CD4-positive, alpha-beta T cell (primary cell): ENCODE data around the gene PM20D1. TPM values are rescaled to one million over a fixed set of nuclear protein-coding genes. Genes with fewer than 3 reads are reported as not detected.

Source experiments
- ATAC-seq: fragments of 200-7000 bp; cut with Tn5 transposase; one replicate; pipeline ENCODE4 v1.10.0; 2022; ENCODE audit warnings: mild to moderate bottlenecking; ENCODE audit not compliant: poor library complexity
- CTCF ChIA-PET: fragments of 350-600 bp; sonication (Branson Sonifier 250); formaldehyde crosslinking; loops from one replicate; lab custom pipeline; 2021; ENCODE audit warnings: antibody characterized with exemption, inconsistent platforms; lab: Charles Lee
- POLR2A ChIA-PET: fragments of 350-600 bp; sonication (Branson Sonifier 250); formaldehyde crosslinking; loops from one replicate; lab custom pipeline; 2021; ENCODE audit warnings: antibody characterized with exemption, inconsistent platforms; lab: Charles Lee
- DNase-seq, 14 experiments: peaks; one replicate each; pipeline ENCODE4 v3.0.0-alpha.2; 2013 to 2020; ENCODE audit warnings: mixed read lengths in 2 of 14
- H3K27ac ChIP-seq, 2 donors: one replicate each; pipeline versions ENCODE4 v1.5.1 to v1.7.0; 2013; ENCODE audit warnings: low read length in 2 of 2, low read depth in 1 of 2, mild to moderate bottlenecking in 1 of 2
- H3K27me3 ChIP-seq, 2 experiments: 1 replicate in 1 of 2; 2 replicates in 1 of 2; pipeline versions ENCODE4 v1.6.1 to v1.7.0; 2013; ENCODE audit warnings: low read length in 2 of 2, control low read depth in 1 of 2, mild to moderate bottlenecking in 1 of 2, moderate library complexity in 1 of 2; ENCODE audit not compliant: insufficient read depth in 2 of 2, control insufficient read depth in 1 of 2
- H3K36me3 ChIP-seq: one replicate; pipeline ENCODE4 v1.6.1; 2013; ENCODE audit warnings: low read length, control low read depth; ENCODE audit not compliant: insufficient read depth
- H3K4me1 ChIP-seq: one replicate; pipeline ENCODE4 v1.6.1; 2013; ENCODE audit warnings: low read length, control low read depth; ENCODE audit not compliant: insufficient read depth
- H3K4me3 ChIP-seq: one replicate; pipeline ENCODE4 v1.5.1; 2013; ENCODE audit warnings: mild to moderate bottlenecking, low read length, moderate library complexity
- H3K9me3 ChIP-seq, 2 experiments: 1 replicate in 1 of 2; 2 replicates in 1 of 2; pipeline versions ENCODE4 v1.6.1 to v1.7.0; 2013; ENCODE audit warnings: low read length in 2 of 2, mild to moderate bottlenecking in 2 of 2, control low read depth in 1 of 2, moderate library complexity in 1 of 2; ENCODE audit not compliant: control insufficient read depth in 1 of 2, insufficient read depth in 1 of 2
- H3K27ac Mint-ChIP-seq: one replicate; pipeline ENCODE4 v1.8.0; 2020; ENCODE audit warnings: mixed read lengths
- H3K27me3 Mint-ChIP-seq: one replicate; pipeline ENCODE4 v1.8.0; 2021; ENCODE audit warnings: mixed read lengths
- H3K36me3 Mint-ChIP-seq: one replicate; pipeline ENCODE4 v1.8.0; 2021; ENCODE audit warnings: low read depth, mixed read lengths
- H3K4me1 Mint-ChIP-seq: one replicate; pipeline ENCODE4 v1.8.0; 2021; ENCODE audit warnings: low read depth, mixed read lengths
- H3K4me3 Mint-ChIP-seq: one replicate; pipeline ENCODE4 v1.8.0; 2020; ENCODE audit warnings: mild to moderate bottlenecking, mixed read lengths
- H3K9me3 Mint-ChIP-seq: one replicate; pipeline ENCODE4 v1.8.0; 2020; ENCODE audit warnings: mixed read lengths
- intact Hi-C, 2 experiments: fragments of 100-400 bp; cut with DNase I in 1 of 2; cut with micrococcal nuclease in 1 of 2; formaldehyde crosslinking; loops; one replicate each; pipeline versions ENCODE4 v1.15.1 to v1.9.0; 2023 to 2025; cut with DNase I, micrococcal nuclease
- total RNA-seq, 174 experiments: library from RNA in 2 of 174; stranded (reverse) in 2 of 174; gene quantifications; one replicate each; pipeline ENCODE4 v1.2.3 and lab custom pipeline; 2021 to 2026
- TF ChIP-seq, protein P1 (sequence below): fragments of 200-600 bp; IDR thresholded peaks from one replicate; pipeline ENCODE4 v1.8.0; 2022; ENCODE audit warnings: antibody characterized with exemption, mild to moderate bottlenecking

Gene PM20D1
- total RNA-seq, 2 experiments from 2014 or later, result 1.2 to 1.4 TPM

DNA sequence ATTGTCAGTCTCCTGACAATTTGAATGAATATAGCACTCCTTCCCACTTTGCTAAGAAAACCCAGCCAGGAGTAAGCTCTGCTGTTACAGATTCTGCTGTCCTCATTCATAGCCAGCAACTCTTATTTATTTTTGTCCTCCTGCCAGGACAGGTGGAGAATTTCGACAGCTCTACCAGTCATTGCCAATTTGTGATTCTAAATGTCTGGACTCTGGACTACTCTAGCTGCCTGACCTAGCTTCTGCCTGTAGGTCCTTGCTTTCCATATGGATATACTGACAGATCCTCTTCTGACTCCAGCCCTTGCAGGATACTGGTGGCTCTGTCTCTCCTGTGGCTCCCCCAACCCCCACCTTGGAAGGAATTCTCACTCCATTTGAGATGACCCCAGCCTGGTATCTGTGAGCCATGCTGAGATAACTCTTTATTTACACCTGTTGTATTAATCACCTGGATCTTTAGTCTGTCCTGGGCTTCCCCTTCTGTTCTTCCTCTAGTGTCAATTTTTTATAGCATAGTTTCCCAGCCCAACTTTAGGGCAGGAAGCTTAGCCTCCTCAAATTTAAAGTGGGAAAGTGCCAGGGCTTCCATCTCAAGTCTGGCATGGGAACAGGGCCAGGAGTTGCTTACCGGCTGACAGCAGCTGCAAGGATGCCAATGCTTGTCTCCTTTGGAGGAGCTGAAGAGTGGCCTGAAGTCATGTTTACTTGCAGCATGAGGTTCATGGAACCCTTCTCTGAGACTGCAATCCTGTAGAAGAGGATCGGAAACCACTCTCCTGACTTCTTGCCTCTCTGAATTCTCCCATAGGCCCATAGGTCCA is 6.7 kb downstream of the PM20D1 start:
- DNase-seq, result no peak
- H3K36me3 ChIP-seq, result peaks cover 5% of the 10 kb centered on the region
- no peaks in the 10 kb centered on the region for H3K27me3 ChIP-seq
- no peak overlapping the region for H3K4me3 ChIP-seq
- TF ChIP-seq, protein P1, sequence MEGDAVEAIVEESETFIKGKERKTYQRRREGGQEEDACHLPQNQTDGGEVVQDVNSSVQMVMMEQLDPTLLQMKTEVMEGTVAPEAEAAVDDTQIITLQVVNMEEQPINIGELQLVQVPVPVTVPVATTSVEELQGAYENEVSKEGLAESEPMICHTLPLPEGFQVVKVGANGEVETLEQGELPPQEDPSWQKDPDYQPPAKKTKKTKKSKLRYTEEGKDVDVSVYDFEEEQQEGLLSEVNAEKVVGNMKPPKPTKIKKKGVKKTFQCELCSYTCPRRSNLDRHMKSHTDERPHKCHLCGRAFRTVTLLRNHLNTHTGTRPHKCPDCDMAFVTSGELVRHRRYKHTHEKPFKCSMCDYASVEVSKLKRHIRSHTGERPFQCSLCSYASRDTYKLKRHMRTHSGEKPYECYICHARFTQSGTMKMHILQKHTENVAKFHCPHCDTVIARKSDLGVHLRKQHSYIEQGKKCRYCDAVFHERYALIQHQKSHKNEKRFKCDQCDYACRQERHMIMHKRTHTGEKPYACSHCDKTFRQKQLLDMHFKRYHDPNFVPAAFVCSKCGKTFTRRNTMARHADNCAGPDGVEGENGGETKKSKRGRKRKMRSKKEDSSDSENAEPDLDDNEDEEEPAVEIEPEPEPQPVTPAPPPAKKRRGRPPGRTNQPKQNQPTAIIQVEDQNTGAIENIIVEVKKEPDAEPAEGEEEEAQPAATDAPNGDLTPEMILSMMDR, result no peak
- intact Hi-C loops, result no loop called here
- Mint-ChIP-seq H3K27me3 (no peaks in the 10 kb centered on the region), H3K4me3 (no peak overlapping the region), H3K36me3 (peaks cover 8% of the 10 kb centered on the region), H3K27ac (no peak overlapping the region), H3K9me3 (no peaks in the 10 kb centered on the region), H3K4me1 (no peaks in the 10 kb centered on the region)
- H3K27ac ChIP-seq, result no peak overlapping the region
- ChIA-PET CTCF (interaction anchor here (0.9 kb wide), 1 partner anchor 64 kb away, joined by 3 read pairs; no protein-coding TSS in a partner anchor), POLR2A (no interaction called here)
- H3K9me3 ChIP-seq, result no peaks in the 10 kb centered on the region
- H3K4me1 ChIP-seq, result no peaks in the 10 kb centered on the region
- ATAC-seq, result no peak

DNA sequence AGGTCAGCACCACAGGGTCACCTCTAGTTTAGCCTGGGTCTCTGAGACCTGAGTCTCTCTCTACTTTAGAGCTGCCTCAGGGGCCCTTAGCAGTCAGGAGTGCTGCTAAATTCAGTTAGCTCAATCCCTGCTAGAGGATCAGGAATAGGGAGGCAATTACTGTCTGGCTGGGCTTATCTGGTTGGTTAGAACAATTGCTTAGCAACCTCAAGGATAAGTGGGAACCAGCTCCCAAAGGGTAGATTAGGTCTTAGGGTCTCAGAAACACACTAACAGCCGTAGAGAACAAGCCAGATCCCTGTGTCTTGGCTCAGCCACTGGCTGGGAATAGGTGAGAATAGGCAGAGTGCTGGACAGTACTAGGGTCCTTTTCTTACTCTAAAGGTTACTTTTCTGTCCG is 7.7 kb downstream of the PM20D1 start:
- H3K36me3 Mint-ChIP-seq, result peaks cover 8% of the 10 kb centered on the region
- no peak overlapping the region for H3K4me3 ChIP-seq
- H3K4me3 Mint-ChIP-seq, result no peak overlapping the region
- no peaks in the 10 kb centered on the region for H3K27me3 ChIP-seq
- no peaks in the 10 kb centered on the region for H3K9me3 Mint-ChIP-seq
- no peak overlapping the region for H3K27ac ChIP-seq
- H3K36me3 ChIP-seq, result peaks cover 5% of the 10 kb centered on the region
- intact Hi-C loops, result no loop called here
- ChIA-PET CTCF (interaction anchor here (0.9 kb wide), 1 partner anchor 65 kb away, joined by 3 read pairs; no protein-coding TSS in a partner anchor), POLR2A (no interaction called here)
- no peaks in the 10 kb centered on the region for H3K27me3 Mint-ChIP-seq
- no peaks in the 10 kb centered on the region for H3K9me3 ChIP-seq
- H3K4me1 Mint-ChIP-seq, result no peaks in the 10 kb centered on the region
- DNase-seq (no peak), ATAC-seq (no peak)
- no peaks in the 10 kb centered on the region for H3K4me1 ChIP-seq
- H3K27ac Mint-ChIP-seq, result no peak overlapping the region
- TF ChIP-seq, protein P1, result no peak

DNA sequence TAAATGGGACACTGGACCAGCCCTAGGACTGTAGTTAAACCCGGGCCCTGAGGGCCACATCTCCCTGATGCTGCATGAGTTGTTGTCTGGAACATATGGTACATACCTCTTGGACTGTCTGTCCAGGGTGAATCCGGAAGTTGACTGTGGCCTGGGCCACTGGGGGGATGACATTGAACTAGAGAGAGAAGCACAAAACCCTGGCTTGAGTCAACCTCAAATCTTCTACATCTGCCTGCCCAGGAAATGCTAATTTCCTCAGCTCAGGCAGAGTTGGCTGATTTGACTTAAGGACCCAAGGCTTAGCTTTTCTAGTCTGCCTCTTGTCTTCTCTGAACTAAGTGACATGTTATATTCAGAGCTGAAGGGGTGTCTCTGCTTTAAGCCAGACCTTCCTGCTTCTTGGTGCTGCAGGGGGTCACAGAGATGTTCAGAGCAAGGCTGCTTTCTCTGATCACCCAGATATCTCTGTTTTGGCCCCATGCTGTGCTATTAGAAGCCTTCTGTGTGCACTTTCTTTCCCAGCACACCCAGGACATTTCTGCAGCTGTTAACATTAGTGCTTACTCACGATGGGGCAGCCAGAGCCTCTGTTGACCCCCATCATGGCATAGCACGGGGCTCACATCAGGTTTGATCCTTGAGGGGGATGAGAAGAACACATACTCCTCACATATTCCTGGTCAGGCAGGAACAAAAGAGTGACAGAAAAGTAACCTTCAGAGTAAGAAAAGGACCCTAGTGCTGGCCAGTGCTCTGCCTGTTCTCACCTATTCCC is 9.6 kb downstream of the PM20D1 start:
- POLR2A ChIA-PET, result no interaction called here
- TF ChIP-seq, protein P1, result no peak

More for the DNA sequence above, 9.6 kb downstream of the PM20D1 start:
- no peak overlapping the region for H3K4me3 ChIP-seq
- CTCF ChIA-PET, result no interaction called here
- Mint-ChIP-seq H3K36me3 (peaks cover 11% of the 10 kb centered on the region), H3K9me3 (no peaks in the 10 kb centered on the region), H3K4me1 (no peaks in the 10 kb centered on the region), H3K27me3 (no peaks in the 10 kb centered on the region), H3K27ac (no peak overlapping the region), H3K4me3 (no peak overlapping the region)
- H3K36me3 ChIP-seq, result peaks cover 5% of the 10 kb centered on the region
- intact Hi-C loops, result no loop called here
- DNase-seq, result no peak
- H3K9me3 ChIP-seq, result no peaks in the 10 kb centered on the region
- H3K4me1 ChIP-seq, result no peaks in the 10 kb centered on the region
- no peaks in the 10 kb centered on the region for H3K27me3 ChIP-seq
- H3K27ac ChIP-seq, result no peak overlapping the region
- ATAC-seq, result no peak
